UCSD-AML1 (cell line): Measurements from ENCODE around the gene LIFR.

Experiments
- DNase-seq: peaks from one replicate; lab custom pipeline; 2025; ENCODE audit not compliant: unreplicated experiment; lab: John Stamatoyannopoulos, UW

Gene LIFR

DNA sequence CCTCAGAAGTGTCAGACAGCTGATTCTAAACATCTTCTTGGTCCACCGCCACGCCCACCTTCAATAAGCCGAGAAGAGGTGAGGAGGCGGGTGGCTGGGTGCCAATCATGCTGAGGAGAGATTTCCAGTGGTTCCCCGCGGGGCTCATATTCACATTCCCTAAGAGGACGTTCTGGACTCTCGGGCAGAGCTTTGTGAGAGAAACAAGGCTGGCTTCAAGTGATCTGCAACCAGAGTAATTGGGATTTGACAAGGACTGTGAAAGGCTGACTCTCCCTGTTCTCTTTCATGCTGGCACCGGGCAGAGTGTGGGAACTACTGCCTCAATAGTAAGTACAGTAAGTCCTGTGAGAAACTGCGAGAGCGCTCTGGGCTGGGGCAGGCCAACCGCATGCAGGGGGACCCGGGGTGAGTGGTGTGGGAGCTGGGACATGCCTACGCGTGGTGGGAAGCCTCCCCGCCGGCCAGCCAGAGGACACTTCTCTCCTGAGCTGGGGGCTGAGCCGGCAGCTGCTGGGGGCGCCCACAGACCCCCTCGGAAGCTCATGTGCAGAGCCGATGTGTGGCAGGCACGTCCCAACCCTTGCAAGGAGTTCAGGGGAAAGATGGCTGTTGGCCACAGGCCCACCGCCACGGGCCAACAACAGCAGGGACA, 110.9 kb downstream of the LIFR start:
- DNase-seq, result no peak

DNA sequence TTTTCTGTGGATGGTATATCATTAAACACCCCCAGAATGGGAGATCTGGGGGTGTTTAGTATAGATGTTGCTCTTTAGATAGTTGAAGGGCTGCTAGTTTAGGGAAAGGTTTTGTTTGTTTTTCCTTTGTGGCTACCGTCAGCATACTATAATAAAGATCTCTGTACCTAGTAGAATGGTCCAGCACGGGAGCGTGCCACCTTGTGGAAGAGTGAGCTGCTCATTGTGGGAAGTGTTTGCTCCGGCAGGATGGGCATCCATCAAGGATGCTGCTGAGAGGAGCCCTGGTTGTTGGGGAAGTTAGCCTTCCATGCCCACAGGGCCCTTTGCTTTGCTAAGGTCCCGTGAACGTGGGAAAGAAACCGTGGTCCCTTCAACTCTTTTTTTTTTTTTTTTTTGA, 113.1 kb downstream of the LIFR start:
- no peak for DNase-seq

DNA sequence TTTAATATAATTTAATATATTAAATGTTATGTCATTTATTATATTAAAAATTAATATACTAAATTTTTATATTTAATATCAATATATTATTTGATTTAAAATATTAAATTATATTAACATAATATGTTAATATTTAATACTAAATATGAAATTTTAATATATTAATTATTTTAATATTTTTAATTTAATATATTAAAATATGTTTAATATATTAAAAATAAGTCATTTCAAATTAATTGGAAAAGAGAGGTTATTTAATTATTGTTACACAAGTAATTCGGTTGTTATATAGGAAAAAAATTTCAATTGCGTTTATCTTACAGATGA, 114.2 kb downstream of the LIFR start:
- no peak for DNase-seq

DNA sequence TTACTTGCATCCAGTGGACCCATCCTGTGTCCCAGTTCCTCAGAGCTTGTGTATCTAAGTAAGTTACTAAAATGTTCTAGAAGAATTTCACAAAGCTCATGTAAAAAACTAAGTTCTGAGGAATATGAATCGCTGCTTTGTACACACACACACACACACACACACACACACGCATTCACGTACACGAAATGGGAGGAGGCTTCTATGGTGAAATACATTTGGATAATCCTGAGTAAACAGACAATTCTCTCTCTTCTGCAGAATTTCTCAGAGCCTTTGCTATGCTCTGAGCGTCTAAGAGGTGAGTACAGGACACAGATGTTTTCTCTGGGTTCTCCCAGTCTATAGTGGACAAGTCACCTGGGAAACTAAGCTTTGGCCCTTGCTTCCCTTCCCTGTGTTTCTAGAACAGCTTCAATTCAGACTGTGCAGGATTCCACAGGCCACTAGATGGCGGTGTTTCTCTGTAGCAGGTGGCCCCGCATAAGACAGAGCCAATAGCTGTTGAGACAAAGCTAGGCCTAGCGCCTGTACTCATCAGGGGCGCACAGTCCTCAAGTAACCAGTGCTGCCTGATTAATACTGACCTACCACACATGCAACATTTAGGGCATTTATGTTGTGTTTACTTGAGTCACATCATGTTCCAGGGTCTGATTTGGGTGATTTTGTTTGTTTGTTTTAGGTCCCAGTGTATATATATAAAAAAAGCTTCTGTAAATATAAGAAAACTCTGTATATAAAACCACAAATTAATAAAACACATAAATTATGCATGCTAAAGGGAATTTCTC, 114.8 kb downstream of the LIFR start:
- peak; percentile 80 for DNase-seq

DNA sequence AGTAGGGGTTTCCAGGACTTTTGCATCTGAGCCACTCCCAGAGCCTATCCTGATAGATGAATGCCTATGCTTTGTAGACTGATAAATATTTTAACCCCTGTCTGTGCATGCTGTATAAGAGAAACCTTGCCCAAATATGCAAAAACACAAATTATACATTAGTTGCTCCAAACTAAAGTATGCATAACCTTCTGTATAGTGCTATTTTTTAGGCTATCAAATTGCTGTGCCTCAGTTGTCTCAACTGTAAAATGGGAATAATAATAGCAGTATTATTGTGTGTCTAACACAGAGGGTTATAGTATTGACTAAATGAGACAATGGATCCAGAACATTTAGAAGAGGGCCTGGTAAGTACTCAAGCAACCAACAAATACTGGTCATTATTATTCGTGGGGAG, 117.7 kb downstream of the LIFR start:
- no peak for DNase-seq

DNA sequence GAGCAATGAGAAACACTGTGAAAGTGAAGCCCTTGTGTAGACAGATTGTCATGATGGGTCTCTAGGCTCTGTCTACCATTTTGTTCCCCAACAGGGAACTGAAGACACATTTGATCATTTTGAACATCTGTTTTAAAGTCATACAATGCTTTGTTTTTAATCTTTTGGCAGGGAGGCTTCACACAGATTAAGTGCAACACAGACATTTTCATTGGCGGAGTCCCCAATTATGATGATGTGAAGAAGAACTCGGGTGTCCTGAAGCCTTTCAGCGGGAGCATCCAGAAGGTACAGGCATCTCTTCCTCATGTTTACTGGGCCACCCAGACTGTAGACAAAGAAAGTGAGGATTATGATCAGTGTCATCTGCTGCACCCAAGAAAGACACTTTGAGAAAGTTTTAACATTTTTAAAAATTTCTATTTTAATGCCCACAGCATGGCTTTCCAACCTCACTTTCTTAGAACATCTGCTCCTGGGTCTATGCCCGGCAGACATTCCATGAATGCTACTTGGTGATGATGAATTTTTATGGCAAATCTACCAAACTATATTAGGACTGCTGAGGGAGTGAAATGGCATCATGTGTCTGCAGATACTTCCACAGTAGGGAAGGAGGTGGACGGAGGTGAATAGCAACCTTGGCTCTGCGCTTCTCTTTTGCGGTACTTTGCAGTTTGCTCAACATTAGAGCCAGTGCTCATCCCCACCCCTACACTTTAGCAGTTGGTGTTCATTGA, 121.3 kb downstream of the LIFR start:
- no peak for DNase-seq

DNA sequence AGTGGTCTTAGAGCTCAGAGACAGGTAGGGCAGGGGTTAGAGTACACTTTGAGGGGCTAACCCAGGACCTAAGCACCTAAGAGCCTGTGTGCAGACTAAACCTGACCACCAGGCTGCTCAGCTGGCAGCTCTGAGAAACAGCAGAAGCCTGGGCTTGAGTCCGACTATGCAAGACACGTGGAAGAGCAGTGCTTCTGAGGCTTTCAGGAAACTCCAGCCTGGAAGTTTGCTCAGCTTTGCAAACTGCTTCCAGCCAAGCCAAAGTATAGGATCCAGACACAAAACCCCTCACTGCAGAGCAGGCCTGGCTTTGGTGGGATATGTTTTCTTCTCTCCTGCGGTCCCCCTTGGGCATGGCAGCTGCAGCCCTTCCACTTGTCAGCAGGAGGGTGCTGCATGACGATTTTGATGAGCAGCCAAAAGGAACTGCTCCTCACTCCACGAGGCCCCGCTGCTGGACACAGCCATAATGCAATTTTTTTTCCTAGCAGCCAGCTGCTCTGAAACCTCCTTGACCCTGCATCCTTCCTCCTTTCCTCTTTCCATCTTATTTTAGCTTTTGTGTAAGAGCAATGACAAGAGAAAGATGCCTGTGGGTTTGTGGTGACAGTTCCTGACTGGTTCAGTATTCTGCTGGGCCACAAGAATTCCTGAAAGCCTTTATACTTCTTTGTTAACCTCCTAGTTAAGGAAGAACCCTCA, 123.1 kb downstream of the LIFR start:
- DNase-seq, result peak; percentile 55

DNA sequence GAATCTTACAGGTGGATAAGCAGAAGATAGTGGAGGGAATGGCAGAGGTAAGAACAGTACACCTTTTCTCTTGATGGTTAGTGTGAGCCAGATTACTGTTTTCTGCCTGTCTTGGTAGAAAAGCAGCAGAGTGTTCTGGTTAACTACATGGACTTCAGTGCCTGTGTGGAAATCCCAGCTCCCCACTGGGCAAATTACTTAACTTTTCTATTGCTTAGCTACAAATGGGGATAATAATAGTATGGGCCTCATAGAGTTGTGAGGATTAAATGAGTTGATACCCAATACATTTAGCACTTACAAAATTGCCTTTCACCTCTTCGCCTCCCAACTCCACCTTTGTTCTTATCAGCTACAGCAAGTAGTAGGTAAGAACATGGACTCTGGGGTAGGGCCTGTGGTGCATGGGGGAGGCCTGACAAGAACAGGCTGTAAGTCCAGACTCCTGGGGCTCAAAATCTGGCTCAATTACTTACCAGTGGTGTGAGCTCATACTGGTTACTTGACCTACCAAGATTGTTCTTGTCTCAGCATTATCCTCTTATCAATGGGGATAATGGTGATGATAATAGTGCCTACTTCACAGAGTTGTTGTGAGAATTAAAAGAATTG, 125.1 kb downstream of the LIFR start:
- DNase-seq, result no peak

DNA sequence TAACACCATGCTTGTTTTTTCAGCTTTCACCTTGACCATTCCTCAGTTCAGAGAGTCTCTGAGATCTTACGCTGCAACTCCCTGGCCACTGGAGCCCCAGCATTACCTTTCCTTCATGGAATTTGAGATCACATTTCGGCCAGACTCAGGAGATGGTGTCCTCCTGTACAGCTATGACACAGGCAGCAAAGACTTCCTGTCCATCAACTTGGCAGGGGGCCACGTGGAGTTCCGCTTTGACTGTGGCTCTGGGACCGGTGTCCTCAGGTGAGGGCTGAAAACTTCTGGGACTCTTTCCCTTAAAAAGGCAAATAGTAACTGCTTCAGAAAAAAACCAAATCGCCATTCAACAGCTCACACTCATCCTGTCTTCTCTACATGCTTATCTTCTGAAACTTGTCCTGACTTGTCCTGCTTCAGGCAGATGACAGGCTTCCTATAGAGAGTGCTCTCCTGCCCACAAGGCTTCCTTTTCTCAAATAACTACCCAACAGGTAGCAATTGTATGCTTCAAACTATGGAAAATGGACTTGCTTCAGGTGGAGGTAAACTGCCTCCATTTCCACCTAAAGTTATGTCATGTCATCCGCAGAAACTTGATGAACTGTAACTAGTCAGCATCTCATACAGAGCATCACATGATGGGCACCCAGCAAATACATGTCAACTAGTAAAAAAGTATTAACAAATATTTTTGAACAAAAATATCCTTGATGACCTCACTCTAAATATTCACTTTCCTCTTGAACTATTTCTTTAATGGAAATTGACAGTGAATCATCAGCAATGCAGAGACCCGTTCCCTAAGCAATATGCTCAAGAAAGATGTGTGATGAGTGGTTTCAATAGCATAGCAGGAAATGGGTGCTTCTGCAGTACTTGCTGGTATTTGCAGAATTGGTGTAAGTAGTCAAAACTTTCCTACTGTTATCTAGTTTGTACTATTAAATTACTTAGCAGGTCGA, 129.2 kb downstream of the LIFR start:
- no peak for DNase-seq

DNA sequence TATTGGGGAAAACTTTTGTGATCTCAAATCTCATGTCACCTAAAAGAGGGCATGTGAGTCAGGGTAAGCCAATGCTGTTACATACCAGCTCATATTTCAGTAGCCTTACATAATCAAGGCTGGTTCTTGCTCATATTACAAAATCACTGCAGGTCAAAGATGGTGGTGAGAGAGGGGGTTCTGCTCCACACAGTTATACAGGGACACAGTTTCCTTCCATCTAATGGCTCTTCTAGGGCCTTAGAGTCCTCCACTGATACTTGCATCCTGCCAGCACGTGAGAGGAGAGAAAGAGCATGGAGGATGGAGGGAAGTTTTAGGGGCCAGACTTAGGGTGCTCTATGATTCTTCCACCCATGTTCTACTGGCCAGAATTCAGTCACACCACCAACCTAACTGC, 130.0 kb downstream of the LIFR start:
- no peak for DNase-seq
